HG03103 (cell line): ENCODE results near the gene TPRN.

Experiments used
- ATAC-seq: cut with Tn5 transposase; IDR thresholded peaks from one replicate; pipeline ENCODE4 v1.9.1; 2021; ENCODE audit warnings: low read depth; ENCODE audit not compliant: unreplicated experiment

The TPRN gene

DNA sequence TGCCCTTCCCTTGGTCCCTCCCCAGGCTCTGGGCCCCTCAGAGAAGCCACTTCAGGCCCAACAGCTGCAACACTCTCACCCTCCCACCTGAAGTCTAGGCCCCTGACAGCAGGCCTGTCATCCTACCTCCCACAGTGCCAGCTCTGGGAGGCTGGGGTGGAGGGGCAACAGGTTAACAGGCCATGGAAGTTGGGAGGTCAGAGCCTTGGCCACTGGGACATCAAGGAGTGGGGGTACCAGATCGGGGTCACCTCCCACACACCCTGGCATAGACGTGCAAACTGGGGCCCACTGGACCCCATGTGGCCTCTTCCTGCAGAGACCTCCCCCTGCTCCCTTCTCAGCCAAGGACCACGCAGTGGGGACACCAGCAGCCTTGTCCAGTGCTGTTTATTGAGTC is 9.3 kb downstream of the TPRN start:
- ATAC-seq, result no peak

DNA sequence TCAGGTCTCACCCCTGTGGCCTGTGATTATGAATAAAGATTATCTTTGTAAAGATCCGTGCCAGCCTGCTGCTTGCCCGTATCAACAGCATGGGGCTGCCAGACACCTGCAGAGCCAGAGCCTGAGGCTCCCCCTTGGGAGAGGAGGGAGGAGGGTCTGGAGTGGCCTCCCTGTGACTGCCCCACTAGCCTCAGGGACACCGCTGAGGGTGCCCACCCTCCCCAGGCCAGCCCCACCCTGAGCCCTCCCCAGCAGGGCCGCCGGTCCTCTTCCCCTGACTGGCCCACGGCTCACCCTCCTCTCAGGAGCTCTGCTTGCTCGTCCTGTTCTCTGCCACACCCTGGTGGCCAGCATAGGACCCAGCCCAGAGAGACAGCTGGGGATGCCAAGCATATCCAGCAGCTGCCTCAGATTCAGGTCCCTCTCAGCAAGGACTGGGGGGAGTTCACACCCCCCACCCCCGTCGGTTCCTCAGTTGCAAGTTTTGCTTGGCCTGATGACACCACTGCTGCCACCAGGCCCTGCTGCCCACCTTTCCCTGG is 10.2 kb downstream of the TPRN start:
- no peak for ATAC-seq

DNA sequence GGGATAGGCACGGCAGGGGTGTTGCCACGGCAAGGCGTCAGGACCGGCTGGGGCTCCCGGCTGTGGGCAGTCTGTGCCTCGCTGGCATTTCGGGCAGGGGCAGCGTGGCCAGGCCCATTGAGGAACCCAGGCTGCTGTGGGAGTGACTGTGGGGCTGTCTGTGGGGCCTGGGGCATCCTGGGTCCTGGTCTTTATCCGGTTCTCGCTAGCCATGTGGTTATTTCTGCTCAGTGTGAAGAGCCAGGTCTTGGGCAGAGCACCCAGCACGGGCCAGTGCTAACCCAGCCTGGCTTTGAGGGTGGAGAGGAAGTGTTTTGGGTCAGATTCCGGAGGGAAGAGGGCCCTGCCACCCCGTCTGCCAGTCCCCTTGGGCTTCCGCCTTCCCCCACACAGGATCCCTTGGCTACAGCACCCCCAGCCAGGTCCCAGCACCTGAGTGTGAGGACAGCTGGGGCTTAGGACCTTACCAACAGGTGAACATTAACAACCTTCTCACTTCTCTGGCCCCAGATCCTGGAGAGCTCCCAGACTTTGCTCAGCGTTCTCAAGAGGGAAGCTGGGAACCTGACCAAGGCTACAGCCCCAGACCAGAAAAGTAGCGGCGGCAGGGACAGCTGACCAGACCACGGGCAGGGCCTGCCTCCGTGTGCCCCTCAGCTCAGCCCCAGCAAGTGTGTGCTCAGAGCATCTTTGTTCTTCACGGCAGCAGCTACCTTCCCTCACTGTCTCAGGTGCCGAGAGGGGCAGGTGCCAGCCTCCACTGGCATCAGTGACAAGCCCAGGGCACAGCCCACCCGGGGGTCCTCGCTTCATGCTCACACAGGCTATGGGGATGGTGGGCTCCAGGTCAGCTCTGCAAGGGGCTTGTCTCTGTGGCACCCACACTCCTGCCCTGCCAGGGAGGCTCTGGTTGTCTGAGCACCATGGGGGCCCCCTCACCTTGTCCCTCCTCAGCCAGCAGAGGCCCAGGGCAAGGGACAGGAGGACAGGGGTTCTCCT is 10.9 kb downstream of the TPRN start:
- no peak for ATAC-seq

DNA sequence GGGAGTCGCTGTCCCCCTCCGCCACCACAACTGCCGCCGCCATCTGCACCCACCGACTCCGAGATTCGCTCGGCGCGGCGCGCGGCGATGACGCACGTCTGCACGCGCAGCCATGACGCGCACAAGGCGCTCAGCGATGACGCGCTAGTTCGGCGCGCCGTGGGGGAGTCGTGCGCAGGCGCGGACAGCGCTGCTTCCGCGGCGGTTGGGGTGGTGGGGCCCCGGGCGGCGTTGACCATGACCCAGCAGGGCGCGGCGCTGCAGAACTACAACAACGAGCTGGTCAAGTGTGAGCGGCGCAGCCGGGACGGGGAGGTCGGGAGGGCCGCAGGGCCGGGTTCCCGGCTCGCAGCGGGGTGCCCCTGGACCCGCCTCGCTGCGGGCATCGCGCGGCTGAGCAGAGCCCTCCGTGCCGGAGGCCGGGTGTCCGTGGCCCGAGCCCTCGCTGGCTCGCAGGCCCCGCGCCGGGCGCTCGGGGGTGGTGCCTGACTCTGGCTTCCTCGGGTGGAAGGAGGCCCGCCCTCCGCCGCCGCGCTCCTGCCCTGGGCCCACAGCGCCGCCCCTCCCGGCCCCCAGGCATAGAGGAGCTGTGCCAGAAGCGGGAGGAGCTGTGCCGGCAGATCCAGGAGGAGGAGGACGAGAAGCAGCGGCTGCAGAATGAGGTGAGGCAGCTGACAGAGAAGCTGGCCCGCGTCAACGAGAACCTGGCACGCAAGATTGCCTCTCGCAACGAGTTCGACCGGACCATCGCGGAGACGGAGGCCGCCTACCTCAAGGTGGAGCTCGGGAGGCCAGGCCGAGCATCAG is 11.8 kb downstream of the TPRN start, which contains the start of the genes ANAPC2 and SSNA1:
Gene ANAPC2 (minus strand): TSS at position 71 of the 807 bp plus-strand sequence. CDS start 28 bp downstream, at position 43.
Gene SSNA1 (plus strand): TSS at position 187 of the 807 bp plus-strand sequence. CDS start 51 bp downstream, at position 238.
- ATAC-seq, result peak; percentile 76

DNA sequence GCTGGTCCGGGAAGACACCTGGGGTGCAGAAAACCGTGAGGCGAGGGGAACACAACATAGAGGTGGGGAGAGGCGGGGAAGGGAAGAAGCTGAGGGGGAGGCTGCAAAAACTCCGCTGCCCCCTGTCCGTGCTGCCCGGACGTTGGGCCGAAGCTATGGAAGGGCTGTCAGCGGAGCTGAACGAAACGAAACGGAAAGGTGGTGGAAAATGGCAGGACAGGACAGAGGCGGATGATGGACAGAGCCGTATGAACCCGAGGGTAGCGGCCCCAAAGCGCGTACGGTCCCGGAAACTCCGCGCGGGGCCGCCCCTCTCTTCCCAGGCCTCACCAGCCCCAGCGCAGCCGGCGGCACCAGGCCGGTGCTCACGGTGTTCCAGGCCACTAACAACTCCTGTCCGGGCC is 12.5 kb downstream of the TPRN start:
- no peak for ATAC-seq

DNA sequence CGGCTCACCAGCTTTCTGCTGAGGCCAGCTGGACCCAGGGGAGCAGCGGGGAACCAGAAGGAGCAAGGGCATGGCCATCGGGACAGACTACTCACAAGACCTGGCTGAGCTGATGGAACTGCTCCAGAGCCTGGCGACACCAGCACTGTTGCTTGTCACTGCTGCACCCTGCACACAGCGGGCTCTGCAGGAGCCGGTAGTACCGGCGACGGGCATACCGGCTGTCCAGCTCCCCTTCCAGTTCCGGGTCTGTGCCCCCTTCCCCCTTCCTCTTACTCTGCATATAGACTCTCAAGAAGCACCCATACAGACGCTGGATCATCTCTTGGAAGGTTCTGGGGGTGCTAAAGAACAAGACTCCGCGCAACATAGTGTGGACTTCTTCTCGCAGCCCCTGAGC is 13.2 kb downstream of the TPRN start:
- ATAC-seq, result no peak

DNA sequence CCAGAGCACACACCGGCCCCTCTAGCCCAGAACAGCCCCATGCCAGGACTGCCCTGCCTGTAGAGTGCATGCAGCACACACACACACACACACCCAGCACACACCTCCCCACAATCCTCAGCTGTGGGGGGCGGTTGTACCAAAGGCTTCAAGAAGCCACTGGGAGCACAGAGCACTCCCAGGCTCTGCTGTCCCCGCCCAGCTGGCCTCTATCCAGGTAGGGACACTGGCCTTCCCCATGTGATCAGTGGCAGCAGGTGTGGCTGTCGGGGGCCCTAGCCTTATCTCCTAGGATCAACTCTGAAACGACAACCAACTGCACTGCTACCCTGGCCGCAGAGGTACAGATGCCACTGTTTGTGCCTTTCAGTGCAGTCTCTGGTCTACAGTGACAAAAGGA is 14.2 kb downstream of the TPRN start:
- no peak for ATAC-seq

DNA sequence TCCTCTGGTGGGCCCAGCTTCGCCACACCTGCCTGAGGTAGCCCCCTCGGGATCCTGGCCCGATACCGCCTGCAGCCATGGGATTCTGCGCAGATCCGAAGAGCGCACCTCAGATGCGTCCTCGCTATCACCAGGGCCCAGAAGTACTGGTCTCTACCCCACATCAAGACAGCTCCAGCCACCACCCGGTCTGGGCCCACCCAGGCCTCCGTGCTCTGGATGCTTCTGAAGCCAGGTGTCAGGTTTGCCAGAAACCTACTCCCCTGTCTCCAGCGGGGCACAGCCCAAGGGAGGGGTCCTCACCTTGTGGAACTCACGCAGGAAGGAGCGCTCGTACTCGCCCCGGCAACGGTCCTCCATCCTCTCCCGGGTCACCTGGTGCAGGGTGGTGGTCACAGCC is 14.6 kb downstream of the TPRN start:
- ATAC-seq, result no peak

DNA sequence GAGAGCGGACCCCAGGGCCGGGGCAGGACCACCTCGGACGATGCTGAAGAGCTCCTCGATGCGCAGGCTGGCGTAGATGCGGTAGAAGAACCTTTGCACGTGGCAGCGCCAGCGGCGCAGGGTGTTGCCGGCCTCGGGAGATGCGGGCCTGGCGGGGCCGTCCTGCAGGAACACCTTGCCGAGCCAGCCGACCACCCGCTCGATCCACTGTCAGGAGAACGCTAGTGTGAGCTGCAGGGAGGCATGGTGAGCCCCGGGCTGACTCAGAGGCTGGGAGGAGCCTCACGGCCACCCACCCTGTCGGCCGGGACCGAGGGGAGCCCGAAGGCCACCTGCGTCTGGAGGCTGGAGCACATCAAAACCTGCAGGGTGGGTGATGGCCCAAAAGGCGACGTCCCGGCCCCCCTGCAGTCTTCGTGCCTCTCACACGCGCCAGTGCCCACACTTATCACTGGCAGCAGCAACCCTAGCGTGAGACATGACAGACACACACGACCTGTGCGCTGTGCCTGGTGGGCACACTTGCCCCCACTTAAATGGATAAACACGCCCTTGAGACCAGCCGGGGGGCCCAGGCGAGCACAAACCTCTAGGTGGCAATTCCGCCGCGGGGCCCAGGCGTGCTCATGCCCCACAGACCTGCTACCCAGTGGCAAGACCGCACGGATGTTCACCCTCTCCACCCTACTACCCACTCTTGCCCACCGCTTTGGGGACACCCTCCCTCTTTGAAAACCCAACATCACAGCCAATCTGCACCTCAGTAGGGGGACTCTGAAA is 15.5 kb downstream of the TPRN start:
- ATAC-seq, result no peak

DNA sequence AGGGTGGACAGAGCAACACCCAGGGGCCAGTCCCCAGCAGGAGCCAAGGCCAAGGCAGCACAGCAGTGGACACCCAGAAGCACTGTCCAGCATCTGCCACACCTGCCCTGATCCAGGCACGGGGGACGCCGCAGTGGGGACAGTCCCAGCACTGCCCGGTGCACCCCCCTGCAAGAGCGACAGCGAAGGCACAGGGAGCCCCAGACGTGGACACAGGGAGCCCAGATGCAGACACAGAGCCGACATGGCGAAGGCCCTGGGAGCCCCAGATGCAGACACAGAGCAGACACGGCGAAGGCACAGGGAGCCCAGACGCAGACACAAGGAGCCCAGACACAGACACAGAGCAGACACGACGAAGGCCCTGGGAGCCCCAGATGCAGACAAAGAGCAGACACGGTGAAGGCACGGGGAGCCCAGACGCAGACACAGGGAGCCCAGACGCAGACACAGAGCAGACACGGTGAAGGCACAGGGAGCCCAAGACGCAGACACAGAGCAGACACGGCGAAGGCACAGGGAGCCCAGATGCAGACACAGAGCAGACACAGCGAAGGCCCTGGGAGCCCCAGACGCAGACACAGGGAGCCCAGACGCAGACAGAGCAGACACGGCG is 16.5 kb downstream of the TPRN start:
- ATAC-seq, result no peak

DNA sequence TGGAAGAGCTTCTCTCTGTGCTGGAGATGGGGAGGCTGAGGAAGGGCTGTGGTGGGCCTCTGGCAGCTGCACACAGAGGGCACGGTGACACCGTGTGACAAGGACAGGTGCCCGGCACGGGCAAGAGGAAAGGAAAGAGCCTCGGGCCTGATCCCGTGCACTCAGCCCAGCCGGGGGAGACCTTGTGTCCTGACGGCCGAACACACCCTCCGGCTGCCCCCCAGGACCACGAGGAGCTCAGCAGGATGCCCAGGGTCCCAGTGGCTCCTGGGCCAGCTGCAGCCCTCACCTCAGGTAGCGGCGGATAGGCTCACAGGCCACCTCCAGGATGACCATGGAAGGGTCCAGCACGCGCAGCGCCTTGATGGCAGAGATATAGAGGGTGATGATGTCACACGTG is 17.7 kb downstream of the TPRN start:
- ATAC-seq, result no peak

DNA sequence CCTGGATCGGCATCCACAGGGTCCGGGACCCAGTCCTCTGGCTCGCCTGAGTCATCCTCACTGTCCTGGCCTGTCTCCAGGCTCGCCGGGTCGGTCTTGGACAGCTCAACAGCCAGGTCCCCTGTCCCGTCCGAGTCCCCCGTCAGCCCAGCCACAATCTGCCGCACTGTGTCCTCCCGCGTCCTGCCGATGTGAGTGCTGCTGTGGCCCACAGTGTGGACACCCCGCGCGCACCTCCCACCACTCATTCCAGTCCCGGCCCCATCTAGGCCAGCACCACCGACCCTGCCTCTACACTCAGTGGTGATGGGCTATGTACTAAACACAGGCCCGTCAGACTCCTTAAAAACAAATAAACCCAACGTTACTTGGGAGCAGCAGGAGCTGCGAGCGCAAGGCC is 18.9 kb downstream of the TPRN start:
- ATAC-seq, result no peak

DNA sequence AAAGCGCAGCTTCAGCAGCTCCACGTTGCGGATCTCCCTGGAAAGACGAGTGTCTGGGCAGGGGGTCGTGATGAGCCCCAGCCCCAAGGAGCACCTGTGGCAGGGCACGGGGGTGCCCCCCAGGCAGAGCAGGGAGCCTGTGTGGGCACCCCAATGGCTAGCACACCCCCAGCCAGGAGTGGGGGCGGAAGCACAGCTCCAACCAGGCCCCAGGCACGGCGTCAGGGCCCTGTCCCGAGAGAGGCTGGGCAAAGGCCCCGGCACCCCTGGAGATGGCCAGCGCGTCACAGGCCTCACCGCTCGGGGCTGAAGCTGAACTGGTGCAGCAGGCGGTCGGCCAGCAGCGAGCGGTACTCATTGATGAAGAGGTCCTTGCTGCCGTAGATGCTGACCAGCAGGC is 20.1 kb downstream of the TPRN start:
- ATAC-seq, result no peak

DNA sequence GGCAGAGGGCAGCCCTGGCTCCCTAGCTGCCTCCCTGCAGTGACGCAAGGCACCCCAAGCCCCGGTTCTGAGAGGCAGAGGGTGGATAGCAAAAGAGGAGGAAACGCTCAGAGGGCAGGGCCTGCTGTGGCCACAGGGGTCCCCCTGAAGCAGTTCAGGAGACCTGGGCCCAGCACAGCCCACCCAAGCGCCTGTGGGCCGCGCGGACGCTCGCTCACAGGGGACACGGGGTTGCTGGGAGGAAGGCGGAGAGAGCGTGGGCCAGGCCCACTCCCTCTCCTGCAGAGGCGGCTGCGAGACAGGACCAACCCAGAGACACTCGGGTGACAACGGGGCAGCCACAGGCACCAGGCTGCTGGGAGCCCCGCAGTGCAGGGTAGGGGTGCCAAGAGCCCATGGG is 20.8 kb downstream of the TPRN start:
- ATAC-seq, result no peak

DNA sequence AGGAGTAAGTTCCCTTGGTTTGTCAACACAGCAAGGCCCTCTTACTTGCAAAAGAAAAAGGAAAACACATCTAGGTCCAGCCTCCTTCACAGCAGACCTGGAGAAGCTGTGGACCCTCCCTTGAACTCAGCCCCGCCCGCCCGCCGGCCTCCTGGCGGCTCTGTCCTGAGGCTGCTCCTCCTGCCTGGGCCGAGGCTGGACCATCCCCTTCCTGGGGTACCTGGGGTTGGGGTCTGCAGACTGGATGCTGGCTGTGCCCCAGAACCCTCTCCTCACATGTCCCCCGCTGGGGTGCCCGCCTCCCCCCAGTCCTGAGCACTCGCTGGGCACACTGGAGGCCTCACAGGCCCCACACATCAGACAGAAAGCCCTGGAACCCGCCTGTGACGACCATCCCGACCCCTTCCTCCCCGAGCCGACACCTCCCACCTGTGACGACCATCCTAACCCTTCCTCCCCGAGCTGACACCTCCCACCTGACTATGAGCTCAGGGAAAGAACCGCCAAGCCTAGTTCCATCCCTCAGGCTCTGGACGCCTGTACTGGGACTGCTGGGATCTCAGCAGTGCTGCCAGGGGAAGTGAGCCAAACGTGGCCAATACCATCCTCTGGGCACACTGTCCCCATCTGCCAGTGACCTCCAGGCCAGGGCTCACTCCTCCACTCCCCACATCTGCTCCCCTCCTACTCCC is 21.5 kb downstream of the TPRN start:
- ATAC-seq, result no peak

DNA sequence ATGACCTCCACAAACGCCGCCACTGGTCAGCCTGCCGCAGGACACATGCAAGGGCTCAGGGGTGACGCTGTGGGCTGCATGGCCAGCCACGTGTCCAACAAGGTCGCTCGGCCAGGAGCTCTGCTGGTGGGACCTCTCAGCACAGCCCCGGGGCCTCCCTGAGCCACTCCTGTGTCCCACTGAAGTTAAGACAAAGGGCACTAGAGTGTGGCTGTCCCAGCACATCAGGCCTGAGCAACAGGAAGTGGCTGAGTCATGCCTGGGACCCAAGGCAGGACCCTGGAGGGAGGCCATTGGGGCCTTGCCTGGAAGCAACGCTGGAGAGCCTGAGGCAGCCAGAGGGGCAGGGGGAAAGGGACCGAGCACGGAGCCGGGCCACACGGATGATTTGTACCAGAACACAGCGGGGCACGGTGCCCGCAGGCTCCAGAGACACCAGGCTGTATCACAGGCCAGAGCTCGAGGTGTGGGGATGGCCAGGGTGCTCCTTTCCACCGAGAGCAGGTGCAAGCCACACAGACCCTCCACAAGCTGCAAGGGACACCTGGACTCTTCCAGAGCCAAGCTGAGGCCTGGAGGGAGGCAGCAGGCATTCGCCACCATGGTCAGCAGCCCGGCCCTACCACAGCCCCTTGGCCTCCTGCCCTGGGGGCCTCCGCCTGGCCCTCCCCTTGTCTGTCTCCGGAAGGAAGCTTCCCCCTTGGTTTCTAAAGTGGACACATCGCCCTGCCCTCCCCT is 22.2 kb downstream of the TPRN start:
- ATAC-seq, result no peak

DNA sequence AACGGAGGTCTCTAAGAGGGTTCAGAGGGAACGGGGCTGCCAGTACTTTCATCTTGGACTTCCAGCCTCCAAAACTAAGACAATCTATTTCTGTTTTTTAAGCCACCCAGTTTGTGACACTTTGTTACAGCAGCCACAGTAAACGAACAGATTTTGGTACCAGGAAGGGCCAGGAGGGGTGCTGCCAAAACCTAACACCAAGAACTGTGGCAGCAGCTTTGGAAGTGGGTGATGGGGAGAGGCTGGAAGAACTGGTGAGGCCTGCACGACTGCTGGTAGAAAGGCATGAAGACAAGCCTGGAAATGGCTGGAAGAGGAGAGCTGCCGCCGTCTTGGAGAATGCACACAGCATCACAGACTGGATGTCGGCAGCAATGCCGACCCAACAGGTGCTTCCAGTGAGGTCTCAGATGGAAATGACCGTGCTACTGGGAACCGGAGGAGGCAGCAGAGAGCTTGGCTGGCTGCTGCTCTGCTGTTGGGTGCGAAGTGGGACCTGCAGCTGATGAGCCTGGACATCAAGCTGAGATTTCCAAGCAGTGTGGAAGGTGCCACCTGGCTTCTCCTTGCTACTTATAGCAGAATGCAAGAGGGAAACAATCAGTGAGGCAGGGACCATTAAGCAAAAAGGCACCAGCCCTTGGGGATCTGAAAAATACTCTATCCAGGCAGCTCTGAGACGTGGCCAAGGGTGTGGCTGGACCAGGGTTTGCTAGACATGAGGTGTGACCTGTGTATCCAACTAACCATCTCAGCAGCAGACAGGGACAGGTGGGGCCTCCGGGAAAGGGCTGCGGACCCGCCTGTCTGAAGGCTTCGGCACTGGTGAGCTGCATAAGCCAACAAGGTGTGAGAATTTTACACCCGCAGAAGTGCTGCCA is 24.0 kb downstream of the TPRN start:
- no peak for ATAC-seq
